Effector memory CD4-positive, alpha-beta T cell (primary cell): ENCODE data around the gene PRAMEF1.
"Not testable (repeated sequence)": the region's sequence is repeated elsewhere in the genome, so short reads cannot be mapped to it uniquely, and the experiment has no call there.

Experiments
- DNase-seq, 3 donors: peaks; one replicate each; pipeline ENCODE4 v3.0.0-alpha.2; 2020
- H3K27ac ChIP-seq: 2 replicates; pipeline ENCODE4 v1.7.0; 2013; ENCODE audit warnings: mild to moderate bottlenecking, low read length, moderate library complexity; ENCODE audit not compliant: insufficient read depth, poor library complexity, severe bottlenecking
- H3K27me3 ChIP-seq: replicated peaks from 2 replicates; pipeline ENCODE4 v1.7.0; 2013; ENCODE audit warnings: mild to moderate bottlenecking, low read length; ENCODE audit not compliant: insufficient read depth, control insufficient read depth, poor library complexity, severe bottlenecking
- H3K36me3 ChIP-seq: 2 replicates; pipeline ENCODE4 v1.7.0; 2013; ENCODE audit warnings: mild to moderate bottlenecking, low read length, moderate library complexity; ENCODE audit not compliant: control insufficient read depth, insufficient read depth
- H3K4me1 ChIP-seq: 2 replicates; pipeline ENCODE4 v1.7.0; 2013; ENCODE audit warnings: low read length, mild to moderate bottlenecking; ENCODE audit not compliant: control insufficient read depth, insufficient read depth, poor library complexity, severe bottlenecking
- H3K4me3 ChIP-seq: 2 replicates; pipeline ENCODE4 v1.7.0; 2013; ENCODE audit warnings: low read length, low read depth, mild to moderate bottlenecking; ENCODE audit not compliant: insufficient read depth, poor library complexity, severe bottlenecking
- H3K9me3 ChIP-seq: 2 replicates; pipeline ENCODE4 v1.7.0; 2013; ENCODE audit warnings: mild to moderate bottlenecking, low read length, moderate library complexity; ENCODE audit not compliant: control insufficient read depth

PRAMEF1 gene

DNA sequence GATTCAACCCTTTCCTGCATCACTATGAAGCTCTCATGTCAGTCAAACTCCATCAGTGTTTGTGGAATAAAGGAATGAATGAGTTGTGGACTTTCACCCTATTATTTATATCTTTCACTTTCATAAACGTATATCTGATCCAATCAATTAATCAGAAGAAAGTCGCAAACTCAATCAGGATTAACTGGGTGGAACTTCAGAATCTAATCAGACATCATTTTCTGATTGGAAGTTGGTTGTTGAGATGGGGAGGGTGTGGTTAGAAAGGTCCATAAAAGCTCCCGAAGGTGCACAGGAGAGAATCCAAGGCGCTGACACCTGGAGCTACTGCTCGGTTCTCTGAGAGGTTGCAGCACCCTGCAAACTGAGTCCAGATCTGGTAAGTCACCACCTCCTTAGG, 17.8 kb upstream of the PRAMEF1 start, which contains the start of gene PRAMEF12:
Gene PRAMEF12 (plus strand): TSS at position 301 of the 400 bp plus-strand sequence. CDS start 1,130 bp downstream, outside the sequence.
- H3K4me3 ChIP-seq: no peak within 1 kb of the TSS
- H3K27me3 ChIP-seq: no peaks in the 10 kb centered on the region
- H3K9me3 ChIP-seq: no peaks in the 10 kb centered on the region
- no peak for DNase-seq
- no peaks in the 10 kb centered on the region for H3K4me1 ChIP-seq
- H3K36me3 ChIP-seq: no peaks in the 10 kb centered on the region
- no peak within 1 kb of the TSS for H3K27ac ChIP-seq

DNA sequence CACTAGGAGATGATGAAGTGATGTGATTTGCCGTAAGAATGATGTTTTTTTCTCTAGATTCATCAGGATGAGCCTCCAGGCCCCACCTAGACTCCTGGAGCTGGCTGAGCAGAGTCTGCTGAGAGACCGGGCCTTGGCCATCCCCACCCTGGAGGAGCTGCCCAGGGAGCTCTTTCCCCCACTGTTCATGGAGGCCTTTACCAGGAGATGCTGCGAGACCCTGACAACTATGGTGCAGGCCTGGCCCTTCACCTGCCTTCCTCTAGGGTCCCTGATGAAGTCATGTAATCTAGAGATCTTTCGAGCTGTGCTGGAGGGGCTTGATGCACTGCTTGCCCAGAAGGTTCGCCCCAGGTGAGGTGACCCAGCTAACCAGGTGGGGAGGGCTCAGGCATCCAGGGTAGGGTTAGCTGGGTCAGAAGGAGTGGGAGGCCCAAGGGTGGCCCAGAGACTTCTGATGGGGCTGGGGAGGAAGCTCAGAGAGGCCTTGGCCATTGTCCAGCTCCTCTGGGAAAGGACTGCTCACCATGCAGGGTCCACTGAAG, 16.3 kb upstream of the PRAMEF1 start:
- Histone ChIP-seq H3K4me3 (no peak overlapping the region), H3K36me3 (no peaks in the 10 kb centered on the region), H3K27ac (no peak overlapping the region), H3K9me3 (no peaks in the 10 kb centered on the region), H3K4me1 (no peaks in the 10 kb centered on the region), H3K27me3 (no peaks in the 10 kb centered on the region)
- DNase-seq: no peak

DNA sequence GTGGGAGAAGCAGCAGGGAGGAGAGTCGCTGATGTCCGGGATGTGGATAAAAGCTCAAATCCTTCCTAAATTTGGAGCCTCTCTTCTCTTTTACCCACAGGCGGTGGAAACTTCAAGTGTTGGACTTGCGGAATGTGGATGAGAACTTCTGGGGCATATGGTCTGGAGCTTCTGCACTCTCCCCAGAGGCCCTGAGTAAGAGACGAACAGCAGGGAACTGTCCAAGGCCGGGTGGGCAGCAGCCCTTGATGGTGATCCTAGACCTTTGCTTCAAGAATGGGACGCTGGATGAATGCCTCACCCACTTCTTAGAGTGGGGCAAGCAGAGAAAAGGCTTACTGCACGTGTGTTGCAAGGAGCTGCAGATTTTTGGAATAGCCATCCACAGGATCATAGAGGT, 15.8 kb upstream of the PRAMEF1 start:
- Histone ChIP-seq H3K27ac (no peak overlapping the region), H3K36me3 (no peaks in the 10 kb centered on the region), H3K4me3 (no peak overlapping the region), H3K27me3 (no peaks in the 10 kb centered on the region), H3K9me3 (no peaks in the 10 kb centered on the region), H3K4me1 (no peaks in the 10 kb centered on the region)
- DNase-seq: no peak

DNA sequence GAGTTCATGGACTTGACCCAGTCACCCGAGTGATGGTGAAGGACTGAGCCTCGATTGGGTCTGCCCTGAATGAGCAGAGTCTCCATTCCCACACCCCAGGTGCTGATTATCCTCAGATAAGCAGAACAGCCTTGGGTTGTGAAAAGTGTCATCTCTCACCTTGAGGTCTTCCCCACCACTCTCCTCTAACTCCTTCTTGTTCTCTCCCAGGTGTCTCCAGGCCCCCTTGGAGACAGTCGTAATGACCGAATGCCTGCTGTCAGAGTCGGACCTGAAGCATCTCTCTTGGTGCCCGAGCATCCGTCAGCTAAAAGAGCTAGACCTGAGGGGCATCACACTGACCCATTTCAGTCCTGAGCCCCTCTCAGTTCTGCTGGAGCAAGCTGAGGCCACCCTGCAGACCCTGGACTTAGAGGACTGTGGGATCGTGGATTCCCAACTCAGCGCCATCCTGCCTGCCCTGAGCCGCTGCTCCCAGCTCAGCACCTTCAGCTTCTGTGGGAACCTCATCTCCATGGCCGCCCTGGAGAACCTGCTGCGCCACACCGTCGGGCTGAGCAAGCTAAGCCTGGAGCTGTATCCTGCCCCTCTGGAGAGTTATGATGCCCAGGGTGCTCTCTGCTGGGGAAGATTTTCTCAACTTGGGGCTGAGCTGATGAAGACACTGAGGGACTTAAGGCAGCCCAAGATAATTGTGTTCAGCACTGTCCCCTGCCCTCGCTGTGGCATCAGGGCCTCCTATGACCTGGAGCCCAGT, 14.2 kb upstream of the PRAMEF1 start:
- H3K36me3 ChIP-seq: no peaks in the 10 kb centered on the region
- H3K9me3 ChIP-seq: no peaks in the 10 kb centered on the region
- H3K4me1 ChIP-seq: no peaks in the 10 kb centered on the region

DNA sequence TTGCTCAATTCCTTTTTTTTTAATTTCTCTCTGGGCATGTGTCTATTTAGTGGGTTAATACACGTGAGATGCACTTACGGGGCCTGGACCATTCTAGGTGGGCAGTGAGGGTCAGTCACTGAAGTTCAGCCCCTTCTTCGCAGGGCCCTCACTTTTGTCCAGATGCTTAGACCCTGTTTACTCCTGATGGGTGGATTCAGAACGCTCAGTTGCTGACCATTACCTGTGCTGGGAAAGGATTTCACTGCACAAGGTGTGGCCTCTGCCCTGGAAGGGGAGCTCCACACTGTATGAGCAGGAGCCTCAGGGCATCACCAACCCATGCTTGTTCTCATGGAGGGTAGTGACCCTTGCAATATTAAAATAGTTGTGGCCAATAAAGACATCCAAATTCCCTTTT, 13.1 kb upstream of the PRAMEF1 start:
- Histone ChIP-seq H3K9me3 (no peaks in the 10 kb centered on the region), H3K4me1 (no peaks in the 10 kb centered on the region), H3K27ac (no peak overlapping the region), H3K36me3 (no peaks in the 10 kb centered on the region), H3K27me3 (no peaks in the 10 kb centered on the region), H3K4me3 (no peak overlapping the region)
- DNase-seq: no peak

More for the DNA sequence above, 14.2 kb upstream of the PRAMEF1 start:
- H3K27ac ChIP-seq: no peak overlapping the region
- no peaks in the 10 kb centered on the region for H3K27me3 ChIP-seq
- no peak overlapping the region for H3K4me3 ChIP-seq
- no peak for DNase-seq

DNA sequence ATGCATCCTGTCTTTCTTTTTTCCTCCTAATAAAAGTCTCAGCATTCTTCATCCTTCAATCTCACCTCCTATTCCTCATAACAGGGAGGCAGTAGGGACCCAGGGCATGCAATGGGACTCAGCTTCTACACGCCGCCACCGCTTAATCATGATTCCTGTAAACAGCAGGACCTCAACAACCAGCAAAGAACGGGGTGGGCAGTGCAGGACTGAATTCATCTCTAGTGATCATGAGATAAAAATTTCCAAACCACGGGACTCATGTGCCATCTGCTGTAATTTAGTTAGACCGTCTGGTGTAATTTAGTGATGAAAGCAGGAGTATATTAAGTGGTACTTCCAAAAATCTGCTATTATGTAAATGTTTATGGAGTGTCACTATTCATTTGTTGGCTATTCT, 12.3 kb upstream of the PRAMEF1 start:
- no peaks in the 10 kb centered on the region for H3K27me3 ChIP-seq
- no peak overlapping the region for H3K27ac ChIP-seq
- H3K36me3 ChIP-seq: no peaks in the 10 kb centered on the region
- H3K9me3 ChIP-seq: no peaks in the 10 kb centered on the region
- H3K4me3 ChIP-seq: no peak overlapping the region
- no peaks in the 10 kb centered on the region for H3K4me1 ChIP-seq
- no peak for DNase-seq

DNA sequence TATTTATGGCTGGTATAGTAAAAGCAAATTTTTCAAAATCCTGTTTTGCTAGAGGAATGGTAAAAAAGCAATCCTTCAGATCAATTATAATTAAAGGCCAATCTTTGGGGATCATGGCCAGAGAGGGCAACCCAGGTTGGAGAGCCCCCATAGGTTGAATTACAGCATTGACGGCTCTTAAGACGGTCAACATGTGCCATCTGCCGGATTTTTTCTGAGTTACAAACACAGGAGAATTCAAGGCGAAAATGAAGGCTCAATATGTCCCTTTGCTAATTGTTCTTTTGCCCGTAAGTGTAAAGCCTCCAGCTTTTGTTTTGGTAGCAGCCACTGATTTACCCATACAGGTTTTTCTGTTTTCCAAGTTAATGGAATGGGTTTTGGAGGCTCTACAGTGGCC, 9.7 kb upstream of the PRAMEF1 start:
- not testable (repeated sequence) for H3K9me3 ChIP-seq, H3K36me3 ChIP-seq, H3K4me1 ChIP-seq, H3K27ac ChIP-seq, H3K4me3 ChIP-seq, DNase-seq, H3K27me3 ChIP-seq

DNA sequence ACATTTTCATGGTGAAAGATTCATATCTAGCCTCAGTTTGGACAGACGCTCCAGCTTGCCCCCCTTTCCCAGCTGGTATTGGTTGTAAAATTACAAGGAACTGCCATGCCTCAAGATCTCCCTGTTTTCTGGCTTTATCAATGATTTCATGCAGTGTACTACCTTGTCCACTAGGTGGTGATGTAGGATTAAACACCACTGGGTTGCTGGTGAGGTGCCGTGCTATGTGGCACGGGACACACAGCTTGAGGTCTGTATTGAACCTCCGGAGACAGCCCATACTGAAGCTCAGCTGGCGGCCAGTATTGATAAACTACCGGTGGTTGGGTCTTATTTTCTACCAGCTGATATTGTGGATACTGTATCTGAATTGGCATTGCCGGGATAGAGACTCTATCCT, 7.4 kb upstream of the PRAMEF1 start:
- H3K4me3 ChIP-seq, H3K27me3 ChIP-seq, DNase-seq, H3K36me3 ChIP-seq, H3K27ac ChIP-seq, H3K4me1 ChIP-seq, H3K9me3 ChIP-seq: not testable (repeated sequence)

DNA sequence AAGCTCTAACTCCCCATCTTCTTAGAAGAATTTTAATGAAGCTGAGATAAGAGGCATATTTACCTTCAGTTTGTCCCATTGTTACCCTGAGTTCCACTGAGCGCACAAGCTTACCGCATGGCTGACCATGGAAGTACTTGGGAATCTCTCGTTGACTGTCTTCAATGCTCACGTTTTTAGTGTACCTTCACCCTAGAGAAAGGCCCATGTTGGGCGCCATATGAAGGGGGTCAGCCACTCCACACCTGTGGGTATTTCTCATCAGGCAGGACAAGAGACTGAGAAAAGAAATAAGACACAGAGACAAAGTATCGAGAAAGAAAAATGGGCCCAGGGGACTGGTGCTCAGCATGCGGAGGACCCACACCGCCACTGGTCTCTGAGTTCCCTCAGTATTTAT, 6.5 kb upstream of the PRAMEF1 start:
- not testable (repeated sequence) for H3K27me3 ChIP-seq, DNase-seq, H3K36me3 ChIP-seq

DNA sequence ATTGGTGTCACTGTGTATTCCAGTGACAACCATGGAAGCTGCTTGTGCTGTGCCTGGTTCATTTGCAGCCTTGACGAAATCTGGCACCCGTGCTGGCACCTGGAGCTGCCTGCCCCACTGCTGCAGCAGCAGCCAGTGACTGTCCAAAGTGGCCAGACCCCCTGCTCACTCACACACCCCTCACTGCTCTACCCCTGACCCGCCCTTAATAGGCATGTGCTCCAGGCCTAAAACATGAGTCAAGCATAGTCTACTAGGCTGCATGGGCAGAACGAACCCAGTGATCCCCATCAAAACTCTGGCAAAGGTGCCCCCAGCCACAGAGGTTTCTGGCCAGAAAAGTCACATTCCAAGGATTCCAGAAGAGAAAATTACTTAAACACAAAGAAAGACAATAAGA, 7.7 kb downstream of the PRAMEF1 start:
- Histone ChIP-seq H3K27ac (no peak overlapping the region), H3K4me1 (no peaks in the 10 kb centered on the region), H3K36me3 (no peaks in the 10 kb centered on the region), H3K4me3 (no peak overlapping the region), H3K27me3 (no peaks in the 10 kb centered on the region), H3K9me3 (no peaks in the 10 kb centered on the region)
- DNase-seq: no peak

More for the DNA sequence above, 6.5 kb upstream of the PRAMEF1 start:
- not testable (repeated sequence) for H3K27ac ChIP-seq, H3K4me3 ChIP-seq, H3K4me1 ChIP-seq, H3K9me3 ChIP-seq
